H7 (cell line): Measurements from ENCODE around the gene HASPIN. TPM values are rescaled to one million over a fixed set of nuclear protein-coding genes. Genes with fewer than 3 reads are reported as not detected.

Experiments
- total RNA-seq: library from RNA; depleted of rRNA; stranded (reverse); fragments of >200 nt; shearing (Covaris generic); gene quantifications from 2 replicates; pipeline ENCODE4 v1.2.3, GENCODE V29; 2014; rRNA removed

HASPIN gene
- total RNA-seq, 1 experiment from 2014 or later = 39.1 TPM

Other genes starting within 250 kb of the HASPIN start
- not detected in 2 replicates for gene ASPA, start 247.9 kb upstream of the HASPIN start, total RNA-seq
- gene TRPV3, start 166.1 kb upstream of the HASPIN start, total RNA-seq = 0.69 and 2.5 TPM in 2 replicates
- 3.0 and 3.1 TPM in 2 replicates for gene TRPV1, start 114.5 kb upstream of the HASPIN start, total RNA-seq
- 22.9 and 27.0 TPM in 2 replicates for gene SHPK, start 87.7 kb upstream of the HASPIN start, total RNA-seq
- gene CTNS, start 87.1 kb upstream of the HASPIN start, total RNA-seq = 9.6 and 17.9 TPM in 2 replicates
- 116 and 122 TPM in 2 replicates for gene TAX1BP3, start 55.3 kb upstream of the HASPIN start, total RNA-seq
- 41.6 and 48.5 TPM in 2 replicates for gene EMC6, start 55.1 kb upstream of the HASPIN start, total RNA-seq
- 2.3 and 2.7 TPM in 2 replicates for gene P2RX5, start 27.7 kb upstream of the HASPIN start, total RNA-seq
- 28.8 and 34.7 TPM in 2 replicates for gene ITGAE, start 77.3 kb downstream of the HASPIN start, total RNA-seq
- gene NCBP3, start 122.3 kb downstream of the HASPIN start, total RNA-seq = 17.5 and 28.0 TPM in 2 replicates
- gene CAMKK1, start 169.2 kb downstream of the HASPIN start, total RNA-seq = 6.0 and 6.7 TPM in 2 replicates
- gene P2RX1, start 192.6 kb downstream of the HASPIN start, total RNA-seq = 0.10 and 0.33 TPM in 2 replicates
- gene ATP2A3, start 240.5 kb downstream of the HASPIN start, total RNA-seq = 5.7 and 5.8 TPM in 2 replicates